Colonic mucosa (tissue), 4 donors: ENCODE data around the gene NCBP3. TPM values are rescaled to one million over a fixed set of nuclear protein-coding genes. Genes with fewer than 3 reads are reported as not detected.

ENCODE experiments used
- DNase-seq: peaks from one replicate; pipeline ENCODE4 v3.0.0-alpha.2; 2020
- H3K27ac ChIP-seq: fragments of 200-600 bp; one replicate; pipeline ENCODE4 v1.8.0; 2021
- H3K27me3 ChIP-seq: fragments of 200-600 bp; one replicate; pipeline ENCODE4 v1.8.0; 2021
- H3K36me3 ChIP-seq: fragments of 200-600 bp; one replicate; pipeline ENCODE4 v1.8.0; 2021
- H3K4me1 ChIP-seq: fragments of 200-600 bp; one replicate; pipeline ENCODE4 v1.8.0; 2021; ENCODE audit warnings: mild to moderate bottlenecking
- H3K4me3 ChIP-seq: fragments of 200-600 bp; one replicate; pipeline ENCODE4 v1.8.0; 2021
- H3K9ac ChIP-seq, 2 donors: one replicate each; pipeline ENCODE4 v1.7.0; 2013; ENCODE audit warnings: control low read depth in 2 of 2, low read depth in 2 of 2, low read length in 2 of 2
- H3K9me3 ChIP-seq: fragments of 200-600 bp; one replicate; pipeline ENCODE4 v1.8.0; 2021
- CTCF ChIP-seq: fragments of 200-600 bp; IDR thresholded peaks from one replicate; pipeline ENCODE4 v1.8.0; 2022; ENCODE audit warnings: antibody characterized with exemption, mild to moderate bottlenecking
- intact Hi-C: fragments of 100-400 bp; cut with DNase I; formaldehyde crosslinking; loops from one replicate; pipeline ENCODE4 v1.14.1; 2022
- total RNA-seq, 2 donors: library from RNA; stranded (reverse); fragmentation: NEBNext Ultra II Directional in 1 of 2; extraction: Animal tissue kit (Norgen Biotek cat#: 25700) in 1 of 2; gene quantifications; one replicate each; pipeline ENCODE4 v1.2.1, GENCODE V29; 2021
- donor health status: healthy.
- donor health status: DM: no; HTN: no; CAD: no.
- donor health status: DM: no; HTN: no; CAD: no.

The NCBP3 gene
- total RNA-seq, 2 donors from 2014 or later, result 31.3 to 41.2 TPM

GRCh38 chr17:3889325-3890012, 43.4 kb upstream of the NCBP3 start:
- no peak for DNase-seq
- Histone ChIP-seq H3K27ac (peak overlapping the region; percentile 12), H3K4me3 (no peak overlapping the region), H3K27me3 (no peaks in the 10 kb centered on the region), H3K4me1 (peaks cover 23% of the 10 kb centered on the region), H3K9me3 (no peaks in the 10 kb centered on the region), H3K36me3 (no peaks in the 10 kb centered on the region), H3K9ac (peak overlapping the region in 1 of 2 donors; percentile 37)
- intact Hi-C loops, result no loop called here
- no peak for TF ChIP-seq CTCF

DNA sequence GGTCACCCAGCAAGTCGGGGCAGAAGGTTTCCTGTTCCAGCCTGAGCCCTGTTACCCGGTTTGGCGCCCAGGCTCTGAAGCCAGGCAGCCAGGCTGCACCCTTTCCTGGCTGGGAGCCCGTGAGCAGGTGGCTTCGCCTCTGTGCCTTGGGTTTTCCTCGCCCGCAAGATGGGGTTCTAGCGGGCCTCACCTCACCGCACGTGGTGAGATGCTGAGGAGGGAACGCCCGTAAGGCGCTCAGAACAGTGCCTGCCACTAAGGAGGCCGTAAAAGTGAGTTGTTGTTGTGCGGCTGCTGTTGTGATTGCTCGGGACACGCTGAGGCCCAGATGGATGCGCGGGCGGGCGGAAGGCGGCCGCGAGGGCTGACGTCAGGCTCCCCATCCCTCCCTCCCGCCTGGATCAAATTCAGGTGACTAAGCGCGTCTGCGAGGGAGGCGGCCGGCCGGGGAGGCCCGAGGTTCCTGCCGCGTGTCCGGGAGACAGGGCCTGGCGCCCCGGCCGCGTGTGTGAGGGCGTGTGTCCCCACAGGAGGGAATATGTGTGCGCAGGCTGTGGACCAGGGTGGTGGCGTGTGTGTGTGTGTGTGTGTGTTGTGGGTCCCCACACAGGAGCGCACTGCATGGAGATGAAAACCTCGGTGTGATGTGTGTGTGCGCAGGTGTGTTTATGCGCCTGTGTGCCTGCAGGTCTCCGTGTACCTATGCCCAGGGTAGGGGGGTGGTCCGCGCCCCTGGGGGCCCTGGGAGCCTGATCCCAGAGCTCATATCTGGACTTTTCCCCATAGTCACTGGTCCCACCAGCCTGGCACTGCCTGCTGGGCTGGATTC, 42.5 kb upstream of the NCBP3 start:
- Histone ChIP-seq H3K9ac (peak overlapping the region; percentile 54 to 60), H3K9me3 (no peaks in the 10 kb centered on the region), H3K27me3 (no peaks in the 10 kb centered on the region), H3K27ac (peak overlapping the region; percentile 72), H3K4me3 (no peak overlapping the region), H3K36me3 (no peaks in the 10 kb centered on the region), H3K4me1 (peaks cover 17% of the 10 kb centered on the region)
- no peak for TF ChIP-seq CTCF
- intact Hi-C loops, result no loop called here
- peak; percentile 88 for DNase-seq

DNA sequence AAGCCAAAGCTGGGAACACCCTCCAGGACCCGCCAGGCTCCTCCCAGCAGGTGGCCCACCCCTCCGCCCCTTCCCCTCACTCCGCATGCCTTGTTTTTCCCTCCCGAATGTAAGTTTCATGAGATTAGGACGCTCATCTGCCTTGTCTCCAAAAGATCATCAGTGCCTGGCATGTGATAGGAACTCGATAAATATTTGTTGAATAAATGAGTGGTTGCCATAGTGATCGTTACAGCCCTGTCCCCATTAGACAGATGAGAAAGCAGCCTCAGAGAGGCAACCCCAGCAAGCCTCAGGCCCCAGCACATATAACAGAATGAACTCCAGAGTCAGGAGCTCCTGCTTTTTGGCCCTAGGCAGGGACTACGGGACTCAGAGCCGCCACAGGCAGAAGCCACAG, 41.8 kb upstream of the NCBP3 start:
- peak overlapping the region; percentile 51 to 60 for H3K9ac ChIP-seq
- H3K27ac ChIP-seq, result peak overlapping the region; percentile 72

GRCh38 chr17:3887394-3887793, 41.3 kb upstream of the NCBP3 start:
- Histone ChIP-seq H3K27ac (peak overlapping the region; percentile 72), H3K9me3 (no peaks in the 10 kb centered on the region), H3K9ac (peak overlapping the region; percentile 51 to 60), H3K36me3 (no peaks in the 10 kb centered on the region), H3K4me1 (peaks cover 14% of the 10 kb centered on the region), H3K27me3 (no peaks in the 10 kb centered on the region), H3K4me3 (no peak overlapping the region)
- intact Hi-C loops, result no loop called here
- no peak for TF ChIP-seq CTCF
- no peak for DNase-seq

More for the DNA sequence above, 41.8 kb upstream of the NCBP3 start:
- Histone ChIP-seq H3K4me1 (peaks cover 14% of the 10 kb centered on the region), H3K4me3 (no peak overlapping the region), H3K36me3 (no peaks in the 10 kb centered on the region), H3K9me3 (no peaks in the 10 kb centered on the region), H3K27me3 (no peaks in the 10 kb centered on the region)
- no peak for DNase-seq
- intact Hi-C loops, result no loop called here
- no peak for TF ChIP-seq CTCF

DNA sequence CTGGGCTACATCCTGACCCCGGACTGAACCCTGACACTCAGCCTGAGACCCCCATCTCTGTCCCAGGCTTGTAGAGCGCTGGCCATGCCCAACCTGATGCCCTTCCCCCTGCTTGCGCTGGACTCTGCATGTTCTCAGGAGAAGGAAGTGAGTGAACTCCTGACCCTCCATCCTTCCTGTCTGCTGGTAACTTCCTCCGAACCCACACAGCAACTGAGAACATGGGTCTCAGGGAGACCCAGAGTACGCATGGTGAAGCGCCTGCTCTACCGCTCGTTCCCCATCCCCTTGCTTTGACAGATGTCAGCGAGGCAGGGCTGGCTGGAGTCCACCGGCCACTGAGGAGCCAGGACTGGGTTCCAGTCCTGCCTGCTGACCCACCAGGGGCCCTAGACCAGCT, 40.7 kb upstream of the NCBP3 start:
- intact Hi-C loops, result no loop called here
- H3K4me1 ChIP-seq, result peaks cover 12% of the 10 kb centered on the region
- TF ChIP-seq CTCF, result no peak
- no peaks in the 10 kb centered on the region for H3K36me3 ChIP-seq
- H3K4me3 ChIP-seq, result no peak overlapping the region
- peak overlapping the region in 1 of 2 donors; percentile 44 for H3K9ac ChIP-seq
- no peaks in the 10 kb centered on the region for H3K27me3 ChIP-seq
- H3K27ac ChIP-seq, result peak overlapping the region; percentile 72
- DNase-seq, result peak; percentile 40
- no peaks in the 10 kb centered on the region for H3K9me3 ChIP-seq
